Mesenchymal stem cell (in vitro differentiated cells and primary cell): ENCODE results near the gene NRP1.

Experiments used
- DNase-seq: peaks from one replicate; pipeline ENCODE4 v3.0.0-alpha.2; 2013
- H2AFZ ChIP-seq: one replicate; pipeline ENCODE4 v1.6.1; 2013; ENCODE audit warnings: low read depth, mild to moderate bottlenecking, control low read depth, inconsistent platforms, low read length, moderate library complexity
- H2AK5ac ChIP-seq: 2 replicates; pipeline ENCODE4 v1.6.1; 2013; ENCODE audit warnings: low read length, moderate library complexity, mild to moderate bottlenecking, inconsistent platforms; ENCODE audit not compliant: severe bottlenecking
- H2BK120ac ChIP-seq: one replicate; pipeline ENCODE4 v1.6.1; 2013; ENCODE audit warnings: low read depth, mild to moderate bottlenecking, inconsistent platforms, low read length, moderate library complexity
- H2BK12ac ChIP-seq, 2 experiments: one replicate each; pipeline ENCODE4 v1.6.1; 2013; ENCODE audit warnings: inconsistent platforms in 2 of 2, low read length in 2 of 2, mild to moderate bottlenecking in 2 of 2, moderate library complexity in 2 of 2, control low read depth in 1 of 2
- H2BK15ac ChIP-seq: one replicate; pipeline ENCODE4 v1.6.1; 2013; ENCODE audit warnings: mild to moderate bottlenecking, low read depth, inconsistent platforms; ENCODE audit not compliant: poor library complexity, severe bottlenecking
- H2BK5ac ChIP-seq: 2 replicates; pipeline ENCODE4 v1.6.1; 2013; ENCODE audit warnings: low read depth, mild to moderate bottlenecking, low read length, control low read depth, inconsistent platforms; ENCODE audit not compliant: poor library complexity, severe bottlenecking
- H3K14ac ChIP-seq, 2 experiments: one replicate each; pipeline ENCODE4 v1.6.1; 2013; ENCODE audit warnings: inconsistent platforms in 2 of 2, low read length in 2 of 2, control low read depth in 1 of 2, mild to moderate bottlenecking in 1 of 2, moderate library complexity in 1 of 2
- H3K18ac ChIP-seq, 2 experiments: one replicate each; pipeline ENCODE4 v1.6.1; 2013; ENCODE audit warnings: inconsistent platforms in 2 of 2, low read length in 2 of 2, control low read depth in 1 of 2, low read depth in 1 of 2, mild to moderate bottlenecking in 1 of 2
- H3K23ac ChIP-seq, 2 experiments: one replicate each; pipeline ENCODE4 v1.6.1; 2013; ENCODE audit warnings: inconsistent platforms in 2 of 2, low read length in 2 of 2, mild to moderate bottlenecking in 2 of 2, moderate library complexity in 2 of 2, control low read depth in 1 of 2
- H3K27ac ChIP-seq: 2 replicates; pipeline ENCODE4 v1.5.1; 2013; ENCODE audit warnings: mild to moderate bottlenecking, moderate library complexity, low read length, control low read depth, inconsistent platforms; ENCODE audit not compliant: poor library complexity, severe bottlenecking
- H3K27me3 ChIP-seq, 2 experiments: 2 replicates each; pipeline versions ENCODE4 v1.6.1 to v1.7.0; 2013; ENCODE audit warnings: low read length in 2 of 2, mild to moderate bottlenecking in 2 of 2, moderate library complexity in 2 of 2, control low read depth in 1 of 2, inconsistent platforms in 1 of 2; ENCODE audit not compliant: control insufficient read depth in 1 of 2, insufficient read depth in 1 of 2
- H3K36me3 ChIP-seq, 2 experiments: 2 replicates each; pipeline versions ENCODE4 v1.6.1 to v1.7.0; 2013; ENCODE audit warnings: low read length in 2 of 2, control low read depth in 1 of 2, inconsistent platforms in 1 of 2, low read depth in 1 of 2, mild to moderate bottlenecking in 1 of 2; ENCODE audit not compliant: insufficient read depth in 2 of 2, control insufficient read depth in 1 of 2
- H3K4ac ChIP-seq, 2 experiments: one replicate each; pipeline ENCODE4 v1.6.1; 2013; ENCODE audit warnings: inconsistent platforms in 2 of 2, low read length in 2 of 2, mild to moderate bottlenecking in 2 of 2, moderate library complexity in 2 of 2, control low read depth in 1 of 2, low read depth in 1 of 2
- H3K4me1 ChIP-seq: 2 replicates; pipeline ENCODE4 v1.6.1; 2013; ENCODE audit warnings: low read depth, low read length, control low read depth; ENCODE audit not compliant: control insufficient read depth, insufficient read depth
- H3K4me2 ChIP-seq: 2 replicates; pipeline ENCODE4 v1.6.1; 2013; ENCODE audit warnings: low read length, mild to moderate bottlenecking, inconsistent platforms; ENCODE audit not compliant: poor library complexity, severe bottlenecking
- H3K4me3 ChIP-seq, 2 experiments: 2 replicates each; pipeline versions ENCODE4 v1.5.1 to v1.7.0; 2013; ENCODE audit warnings: low read length in 2 of 2, mild to moderate bottlenecking in 2 of 2, control low read depth in 1 of 2, low read depth in 1 of 2; ENCODE audit not compliant: insufficient read depth in 1 of 2
- H3K79me1 ChIP-seq: replicated peaks from 2 replicates; pipeline ENCODE4 v1.6.1; 2013; ENCODE audit warnings: mild to moderate bottlenecking, control low read depth, low read length, inconsistent platforms; ENCODE audit not compliant: poor library complexity, severe bottlenecking
- H3K9ac ChIP-seq: 2 replicates; pipeline ENCODE4 v1.7.0; 2013; ENCODE audit warnings: mild to moderate bottlenecking, low read length, moderate library complexity
- H3K9me3 ChIP-seq: 2 replicates; pipeline ENCODE4 v1.7.0; 2013; ENCODE audit warnings: mild to moderate bottlenecking, low read length; ENCODE audit not compliant: control insufficient read depth
- H4K8ac ChIP-seq: one replicate; pipeline ENCODE4 v1.6.1; 2013; ENCODE audit warnings: inconsistent platforms, mild to moderate bottlenecking, low read length, moderate library complexity
- H4K91ac ChIP-seq: one replicate; pipeline ENCODE4 v1.6.1; 2013; ENCODE audit warnings: mild to moderate bottlenecking, low read length, inconsistent platforms
- WGBS: methylation state at CpG from one replicate; pipeline ENCODE4 v1.1.7; 2013; ENCODE audit warnings: mixed read lengths; 5-methylcytosine and 5-hydroxymethylcytosine counted together

Gene NRP1

DNA sequence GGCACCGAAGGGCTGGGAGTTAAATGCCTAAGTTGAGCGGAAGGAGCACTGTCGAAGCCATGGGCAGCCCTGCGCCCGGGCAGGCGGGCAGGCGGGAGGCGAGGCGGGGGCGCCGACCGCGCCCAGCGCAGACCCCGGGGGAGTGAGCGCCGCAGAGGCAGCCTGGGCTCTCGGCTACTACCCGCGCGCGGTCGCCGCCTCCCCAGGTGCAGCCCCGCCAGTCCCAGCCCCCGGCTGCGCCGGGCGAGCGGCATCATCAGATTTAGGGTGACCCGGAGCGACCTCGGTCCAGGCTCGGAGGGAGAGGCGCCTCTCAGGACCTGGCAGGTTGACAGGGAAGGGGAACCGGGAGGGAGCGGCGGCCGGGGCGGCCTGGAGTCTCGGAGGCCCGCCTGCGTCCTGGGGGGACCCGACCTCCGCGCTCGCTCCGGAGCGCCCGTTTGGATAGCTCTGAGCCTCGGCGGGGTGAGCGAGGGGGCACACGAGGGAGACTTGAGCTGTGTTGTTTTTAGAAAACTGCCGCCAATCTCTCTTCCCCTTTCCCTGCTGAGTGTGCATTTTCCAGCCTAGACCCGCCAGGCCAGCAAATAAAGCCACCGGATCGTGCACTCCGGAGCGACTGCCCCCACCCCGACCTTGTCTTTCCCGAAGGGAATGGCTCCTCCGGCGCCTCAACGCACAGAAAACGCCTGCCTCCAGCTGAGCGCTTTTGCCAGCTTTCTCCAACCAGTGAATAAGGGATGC lies 2.3 kb upstream of the NRP1 start:
- DNase-seq: no peak
- Histone ChIP-seq H3K27ac (peak overlapping the region; percentile 89), H3K27me3 (no peaks in the 10 kb centered on the region), H2AFZ (peak overlapping the region; percentile 46), H2BK15ac (peak overlapping the region; percentile 93), H3K9ac (peak overlapping the region; percentile 100), H3K79me1 (peaks cover 7% of the 10 kb centered on the region), H3K4me2 (peak overlapping the region; percentile 100), H4K91ac (peak overlapping the region; percentile 71), H3K9me3 (no peaks in the 10 kb centered on the region), H2BK12ac (peak overlapping the region; percentile 7 to 93), H3K14ac (peak overlapping the region in 1 of 2 experiments; percentile 94), H4K8ac (peak overlapping the region; percentile 86), H2AK5ac (peak overlapping the region; percentile 46), H3K4me3 (peak overlapping the region; percentile 81 to 87), H3K36me3 (peaks cover 0 to 11% of the 10 kb centered on the region in 2 experiments), H3K4me1 (peaks cover 2% of the 10 kb centered on the region), H3K23ac (peak overlapping the region in 1 of 2 experiments; percentile 65), H3K18ac (peak overlapping the region; percentile 91 to 92), H2BK5ac (peak overlapping the region; percentile 84), H2BK120ac (peak overlapping the region; percentile 77), H3K4ac (peak overlapping the region; percentile 74 to 79)
- 1% methylated on average over 52 of the region's 67 CpGs for WGBS

- H2BK15ac ChIP-seq: peak overlapping the region; percentile 94
- H3K4me1 ChIP-seq: peaks cover 2% of the 10 kb centered on the region
- peak overlapping the region; percentile 59 for H4K91ac ChIP-seq
- H3K4me3 ChIP-seq: peak overlapping the region; percentile 81 to 87
- 2% methylated on average over 33 of the region's 52 CpGs for WGBS
- no peak overlapping the region for H3K23ac ChIP-seq
- H2BK120ac ChIP-seq: peak overlapping the region; percentile 80
- peak overlapping the region; percentile 79 to 87 for H3K4ac ChIP-seq
- peak overlapping the region; percentile 60 for H3K27ac ChIP-seq
- H3K14ac ChIP-seq: peak overlapping the region in 1 of 2 experiments; percentile 94
- peak overlapping the region; percentile 59 for H4K8ac ChIP-seq
- peak overlapping the region; percentile 46 for H2AFZ ChIP-seq
- peak overlapping the region; percentile 100 for H3K4me2 ChIP-seq
- DNase-seq: peak; percentile 42
- H3K9me3 ChIP-seq: no peaks in the 10 kb centered on the region
- H3K9ac ChIP-seq: peak overlapping the region; percentile 100
- peak overlapping the region; percentile 84 for H2BK5ac ChIP-seq
- H3K27me3 ChIP-seq: no peaks in the 10 kb centered on the region
- peak overlapping the region; percentile 91 to 97 for H3K18ac ChIP-seq
- no peak overlapping the region for H2AK5ac ChIP-seq
- peaks cover 7% of the 10 kb centered on the region for H3K79me1 ChIP-seq
- H2BK12ac ChIP-seq: peak overlapping the region; percentile 56 to 85
- H3K36me3 ChIP-seq: peaks cover 0 to 18% of the 10 kb centered on the region in 2 experiments
Measured at GRCh38 chr10:33335801-33336581, 1.5 kb upstream of the NRP1 start.

DNA sequence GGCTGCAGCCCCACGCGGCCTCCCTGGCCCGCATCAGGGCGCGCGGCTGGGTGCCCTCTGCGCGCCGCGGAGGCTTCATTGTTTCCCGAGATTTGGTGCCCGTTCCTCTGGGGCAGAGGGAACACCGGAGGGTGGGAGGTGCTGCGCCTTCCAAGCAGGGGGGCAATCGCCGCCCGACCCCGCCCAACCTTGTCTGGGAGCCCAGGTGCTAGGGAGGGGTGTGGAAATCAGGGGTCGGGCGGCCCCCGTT lies 1.0 kb upstream of the NRP1 start:
- Histone ChIP-seq H2AFZ (peak overlapping the region; percentile 42), H3K27ac (peak overlapping the region; percentile 58), H4K8ac (peak overlapping the region; percentile 59), H3K9ac (peak overlapping the region; percentile 100), H3K4ac (peak overlapping the region; percentile 69 to 87), H2BK120ac (peak overlapping the region; percentile 80), H3K23ac (peak overlapping the region in 1 of 2 experiments; percentile 98), H3K4me2 (peak overlapping the region; percentile 100), H4K91ac (peak overlapping the region; percentile 73), H2BK12ac (peak overlapping the region; percentile 18 to 85), H3K27me3 (no peaks in the 10 kb centered on the region), H3K36me3 (peaks cover 0 to 22% of the 10 kb centered on the region in 2 experiments), H3K18ac (peak overlapping the region; percentile 91 to 97), H2BK5ac (peak overlapping the region; percentile 81), H3K4me1 (peaks cover 2% of the 10 kb centered on the region), H2BK15ac (peak overlapping the region; percentile 94), H3K9me3 (no peaks in the 10 kb centered on the region), H3K4me3 (peak overlapping the region; percentile 81 to 87), H3K14ac (peak overlapping the region in 1 of 2 experiments; percentile 93), H2AK5ac (no peak overlapping the region), H3K79me1 (peaks cover 7% of the 10 kb centered on the region)
- DNase-seq: no peak
- WGBS: 0% methylated on average over 16 of the region's 21 CpGs
